Gastrocnemius medialis (tissue), 4 donors: ENCODE data around the gene PDXDC1. TPM values are rescaled to one million over a fixed set of nuclear protein-coding genes. Genes with fewer than 3 reads are reported as not detected.
A peak's percentile ranks its signal among the peaks of the same experiment; 100 is the strongest.

Source experiments
- ATAC-seq, 2 donors: fragments of 150-250 bp; one replicate each; pipeline ENCODE4 v1.9.1; 2016
- DNase-seq, 2 donors: peaks; one replicate each; pipeline ENCODE4 v3.0.0-alpha.2; 2019
- H3K27ac ChIP-seq, 4 donors: fragments of 200-600 bp; sonication (generic); 1 replicate in 1 of 4; 2 replicates in 3 of 4; pipeline ENCODE4 v1.5.1; 2016 to 2018; ENCODE audit warnings: mild to moderate bottlenecking in 2 of 4, moderate library complexity in 1 of 4
- H3K27me3 ChIP-seq, 3 donors: fragments of 200-600 bp; sonication (generic) in 2 of 3; 1 replicate in 1 of 3; 2 replicates in 2 of 3; pipeline versions ENCODE4 v1.5.1 to v1.6.0; 2016 to 2019; ENCODE audit warnings: mild to moderate bottlenecking in 1 of 3, moderate library complexity in 1 of 3
- H3K36me3 ChIP-seq, 2 donors: fragments of 200-600 bp; sonication (generic) in 1 of 2; one replicate each; pipeline ENCODE4 v1.5.1; 2017 to 2018
- H3K4me1 ChIP-seq, 2 donors: fragments of 200-600 bp; sonication (generic) in 1 of 2; one replicate each; pipeline ENCODE4 v1.5.1; 2016 to 2017; ENCODE audit warnings: mild to moderate bottlenecking in 2 of 2
- H3K4me3 ChIP-seq, 4 donors: fragments of 200-600 bp; sonication (generic) in 3 of 4; 1 replicate in 1 of 4; 2 replicates in 3 of 4; pipeline ENCODE4 v1.5.1; 2016 to 2019; ENCODE audit warnings: mild to moderate bottlenecking in 2 of 4
- H3K9me3 ChIP-seq, 3 donors: fragments of 200-600 bp; sonication (generic) in 2 of 3; 1 replicate in 1 of 3; 2 replicates in 2 of 3; pipeline ENCODE4 v1.5.1; 2016 to 2019
- CTCF ChIP-seq, 5 experiments: fragments of 450-650 bp in 3 of 5; fragments of 200-600 bp in 2 of 5; sonication (generic) in 2 of 5; IDR thresholded peaks in 4 of 5; conservative IDR thresholded peaks in 1 of 5; 1 replicate in 4 of 5; 2 replicates in 1 of 5; pipeline ENCODE4 v1.5.1; 2016 to 2019; ENCODE audit warnings: antibody characterized with exemption in 5 of 5, mild to moderate bottlenecking in 3 of 5, moderate library complexity in 3 of 5
- POLR2A ChIP-seq, 2 donors: fragments of 450-650 bp; IDR thresholded peaks; one replicate each; pipeline ENCODE4 v1.6.1; 2017; ENCODE audit warnings: antibody characterized with exemption in 2 of 2, mild to moderate bottlenecking in 2 of 2, moderate library complexity in 2 of 2
- in situ Hi-C, 4 donors: fragments of 200-750 bp; cut with MboI; loops; one replicate each; pipeline versions ENCODE4 v1.15.0 to v1.8.0; 2017; ENCODE audit warnings: low sequenced_read_pairs in 4 of 4
- intact Hi-C: fragments of 100-400 bp; cut with DNase I; formaldehyde crosslinking; loops from one replicate; pipeline ENCODE4 v1.15.1; 2023; ENCODE audit warnings: low total_unique reads
- total RNA-seq, 4 donors: library from RNA; depleted of rRNA; stranded (reverse); fragments of >200 nt; gene quantifications; one replicate each; pipeline versions ENCODE4 v1.1.0 to v1.2.3, GENCODE V29; 2016

Gene PDXDC1
- total RNA-seq, 4 donors from 2014 or later: 34.3 to 69.0 (median 45.2) TPM

GRCh38 chr16:15033309-15033707, 58.5 kb downstream of the PDXDC1 start:
- no peak for ATAC-seq
- in situ Hi-C loops (no loop called here), intact Hi-C loops (no loop called here)
- no peak overlapping the region for H3K27ac ChIP-seq
- H3K9me3 ChIP-seq: no peaks in the 10 kb centered on the region
- no peak for TF ChIP-seq POLR2A (IDR thresholded peaks at IDR 0.05)
- TF ChIP-seq CTCF (IDR thresholded peaks at IDR 0.05 in 4 of 5, conservative IDR thresholded peaks at IDR 0.05 in 1 of 5): no peak
- no peaks in the 10 kb centered on the region for H3K27me3 ChIP-seq
- H3K4me3 ChIP-seq: no peak overlapping the region
- no peak for DNase-seq
- H3K36me3 ChIP-seq: peaks cover 3 to 66% of the 10 kb centered on the region in 2 donors
- peaks cover 6 to 17% of the 10 kb centered on the region in 2 donors for H3K4me1 ChIP-seq

- H3K36me3 ChIP-seq: peaks cover 3 to 78% of the 10 kb centered on the region in 2 donors
- intact Hi-C loops (no loop called here), in situ Hi-C loops (no loop called here)
- H3K4me3 ChIP-seq: no peak overlapping the region
- ATAC-seq: peak in 1 of 2 donors; percentile 18
- H3K27ac ChIP-seq: no peak overlapping the region
- TF ChIP-seq POLR2A (IDR thresholded peaks at IDR 0.05): no peak
- no peak for TF ChIP-seq CTCF (IDR thresholded peaks at IDR 0.05 in 4 of 5, conservative IDR thresholded peaks at IDR 0.05 in 1 of 5)
- H3K27me3 ChIP-seq: no peaks in the 10 kb centered on the region
- peaks cover 0 to 5% of the 10 kb centered on the region in 2 donors for H3K4me1 ChIP-seq
- DNase-seq: no peak
- no peaks in the 10 kb centered on the region for H3K9me3 ChIP-seq
Measured at GRCh38 chr16:15034266-15035162, 59.7 kb downstream of the PDXDC1 start.

GRCh38 chr16:15035163-15035729, 60.4 kb downstream of the PDXDC1 start:
- peaks cover 3 to 85% of the 10 kb centered on the region in 2 donors for H3K36me3 ChIP-seq
- H3K27ac ChIP-seq: no peak overlapping the region
- no peak for DNase-seq
- in situ Hi-C loops: no loop called here
- H3K4me3 ChIP-seq: no peak overlapping the region
- no peaks in the 10 kb centered on the region for H3K4me1 ChIP-seq
- intact Hi-C loops: no loop called here
- no peaks in the 10 kb centered on the region for H3K9me3 ChIP-seq
- TF ChIP-seq CTCF (IDR thresholded peaks at IDR 0.05 in 4 of 5, conservative IDR thresholded peaks at IDR 0.05 in 1 of 5) (no peak), POLR2A (IDR thresholded peaks at IDR 0.05) (no peak)
- H3K27me3 ChIP-seq: no peaks in the 10 kb centered on the region
- ATAC-seq: no peak

- peaks cover 6 to 8% of the 10 kb centered on the region in 2 donors for H3K4me1 ChIP-seq
- H3K9me3 ChIP-seq: no peaks in the 10 kb centered on the region
- TF ChIP-seq CTCF (IDR thresholded peaks at IDR 0.05 in 4 of 5, conservative IDR thresholded peaks at IDR 0.05 in 1 of 5) (no peak), POLR2A (IDR thresholded peaks at IDR 0.05) (no peak)
- no peak overlapping the region for H3K4me3 ChIP-seq
- H3K27ac ChIP-seq: no peak overlapping the region
- DNase-seq (no peak), ATAC-seq (no peak)
- peaks cover 1 to 83% of the 10 kb centered on the region in 2 donors for H3K36me3 ChIP-seq
- intact Hi-C loops: no loop called here
- in situ Hi-C loops: no loop called here
- H3K27me3 ChIP-seq: no peaks in the 10 kb centered on the region
Measured at GRCh38 chr16:15037003-15037402, 62.2 kb downstream of the PDXDC1 start.
